HUES64 (cell line): ENCODE results near the gene MED29. TPM values are rescaled to one million over a fixed set of nuclear protein-coding genes. Genes with fewer than 3 reads are reported as not detected.

Experiments used
- H3K27ac ChIP-seq: 2 replicates; pipeline ENCODE4 v1.7.0; 2013; ENCODE audit warnings: low read depth, low read length, inconsistent platforms
- H3K27me3 ChIP-seq: 2 replicates; pipeline ENCODE4 v1.6.1; 2013; ENCODE audit warnings: mild to moderate bottlenecking, low read length; ENCODE audit not compliant: insufficient read depth
- H3K36me3 ChIP-seq: 2 replicates; pipeline ENCODE4 v1.6.1; 2013; ENCODE audit warnings: mild to moderate bottlenecking, low read length; ENCODE audit not compliant: insufficient read depth
- H3K4me1 ChIP-seq: 2 replicates; pipeline ENCODE4 v1.6.1; 2013; ENCODE audit warnings: mild to moderate bottlenecking, low read length, moderate library complexity; ENCODE audit not compliant: insufficient read depth
- H3K4me3 ChIP-seq: 2 replicates; pipeline ENCODE4 v1.5.1; 2013; ENCODE audit warnings: mild to moderate bottlenecking, low read length, moderate library complexity
- H3K9ac ChIP-seq: 2 replicates; pipeline ENCODE4 v1.6.1; 2013; ENCODE audit warnings: mild to moderate bottlenecking, low read depth, low read length
- H3K9me3 ChIP-seq: 2 replicates; pipeline ENCODE4 v1.6.1; 2013; ENCODE audit warnings: low read depth, low read length; ENCODE audit not compliant: insufficient read depth
- WGBS: fragments of 150-250, 120-280 bp; methylation state at CpG from one replicate; pipeline ENCODE4 v1.1.7; 2013; ENCODE audit warnings: missing lambda C conversion rate; 5-methylcytosine and 5-hydroxymethylcytosine counted together
- polyA plus RNA-seq, 2 experiments: library from polyadenylated mRNA; stranded (reverse); fragments of 50-300 nt; gene quantifications; one replicate each; pipeline ENCODE4 v1.2.3, GENCODE V29; 2013

Gene MED29, protein sequence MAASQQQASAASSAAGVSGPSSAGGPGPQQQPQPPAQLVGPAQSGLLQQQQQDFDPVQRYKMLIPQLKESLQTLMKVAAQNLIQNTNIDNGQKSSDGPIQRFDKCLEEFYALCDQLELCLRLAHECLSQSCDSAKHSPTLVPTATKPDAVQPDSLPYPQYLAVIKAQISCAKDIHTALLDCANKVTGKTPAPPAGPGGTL
- polyA plus RNA-seq (2013, experiment 1 of 2) = 26.0 TPM
- 27.6 TPM for polyA plus RNA-seq (2013, experiment 2 of 2)

DNA sequence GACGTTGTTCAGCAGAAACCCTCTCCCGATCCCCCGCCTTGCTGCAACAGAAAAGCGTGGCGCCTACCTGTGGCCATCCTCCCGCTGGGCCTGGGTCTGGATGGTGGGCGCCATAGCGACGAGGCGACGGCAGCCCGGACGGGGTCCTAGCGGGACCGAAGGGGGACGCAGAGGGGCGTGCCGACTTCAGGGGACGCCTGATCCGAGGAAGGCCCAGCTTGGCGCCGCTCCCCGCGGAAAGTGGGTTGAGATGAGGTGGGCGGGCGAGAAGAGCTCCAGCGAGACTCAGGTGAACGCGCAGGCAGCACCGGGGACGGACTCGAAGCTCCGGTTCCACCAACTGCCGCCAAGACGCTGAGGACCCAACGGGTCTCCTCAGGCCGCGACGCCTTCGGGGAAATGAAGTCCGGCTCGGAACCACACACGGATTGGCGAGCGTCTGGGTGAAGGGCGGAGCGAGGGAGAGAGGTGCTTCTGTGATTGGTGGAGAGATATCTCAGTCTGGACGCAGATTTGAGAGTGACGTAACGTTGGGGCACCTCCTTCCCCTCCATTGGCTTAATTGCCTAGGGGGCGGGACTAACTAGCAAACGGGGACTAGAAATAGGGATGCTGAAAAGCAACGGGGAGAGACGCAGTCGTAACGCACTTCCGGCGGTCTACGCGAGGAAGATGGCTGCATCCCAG, at the start of gene MED29, which contains the start of gene PAF1:
Gene MED29, plus strand, starts transcription at position 628 of the 687 bp plus-strand sequence. Its CDS starts 45 bp downstream, at position 673.
Gene PAF1, minus strand, starts transcription at position 356 of the 687 bp plus-strand sequence. Its CDS starts 242 bp downstream, at position 114.
- H3K9ac ChIP-seq = peak within 1 kb of the TSS; percentile 95
- H3K27me3 ChIP-seq = no peaks in the 10 kb centered on the region
- peak within 1 kb of the TSS; percentile 91 for H3K4me3 ChIP-seq
- under 1% methylated on average over 60 of the region's 60 CpGs for WGBS
- H3K4me1 ChIP-seq = peaks cover 3% of the 10 kb centered on the region; the same call in 1 of the 2 replicates
- H3K27ac ChIP-seq = peak within 1 kb of the TSS; percentile 99
- H3K36me3 ChIP-seq = peaks cover 55% of the 10 kb centered on the region
- H3K9me3 ChIP-seq = no peaks in the 10 kb centered on the region

DNA sequence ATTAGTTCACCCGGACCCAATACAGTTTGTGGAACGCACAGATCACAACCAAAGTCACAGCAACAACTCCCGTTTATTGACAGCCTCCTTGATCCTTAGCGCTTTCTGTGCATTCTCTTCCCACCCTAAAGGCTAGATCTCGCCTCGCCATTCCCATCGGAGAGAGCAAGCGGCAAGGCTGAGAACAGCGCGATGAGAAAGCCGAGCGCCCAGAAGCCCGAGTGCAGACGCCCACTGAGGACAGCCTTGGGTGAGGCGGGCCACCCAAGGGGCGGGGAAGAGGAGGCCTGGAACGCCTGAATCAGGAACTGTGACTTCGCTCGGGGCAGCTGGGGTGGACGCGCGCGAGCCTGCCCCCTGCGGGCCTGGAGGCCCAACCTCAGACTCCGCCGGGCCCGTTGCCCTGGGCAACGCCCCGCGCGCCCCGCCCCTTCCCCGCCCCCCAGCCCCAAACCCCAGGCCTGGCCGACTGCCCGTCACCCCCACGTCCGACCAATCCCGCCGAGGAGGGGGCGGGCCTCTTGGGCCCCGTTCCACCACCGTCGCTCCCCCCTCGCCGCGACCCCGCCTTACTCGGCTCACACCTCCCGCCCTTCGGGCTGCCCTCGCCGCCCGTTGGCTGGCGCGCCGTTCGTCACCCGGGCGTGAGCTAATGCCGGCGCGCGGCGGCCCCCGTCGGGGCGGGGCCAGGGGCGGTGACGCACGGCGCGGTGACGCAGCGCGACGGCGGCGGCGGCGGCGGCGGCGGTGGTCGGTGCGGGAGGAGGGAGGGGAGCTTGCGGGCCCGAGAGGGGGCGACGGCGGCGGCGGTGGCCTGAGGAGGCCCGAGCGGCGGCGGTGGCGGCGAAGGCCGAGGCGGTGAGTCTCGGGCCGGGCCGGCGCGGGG, 49.2 kb upstream of the MED29 start, which contains the start of gene SAMD4B:
Gene SAMD4B, plus strand, starts transcription at position 703 of the 886 bp plus-strand sequence. CDS start 14,473 bp downstream, outside the sequence.
- under 1% methylated on average over 104 of the region's 105 CpGs for WGBS
- H3K9me3 ChIP-seq = no peaks in the 10 kb centered on the region
- peak within 1 kb of the TSS; percentile 87 for H3K4me3 ChIP-seq
- H3K9ac ChIP-seq = peak within 1 kb of the TSS; percentile 68
- H3K4me1 ChIP-seq = peaks cover 4% of the 10 kb centered on the region; the same call in 1 of the 2 replicates
- H3K36me3 ChIP-seq = peaks cover 10% of the 10 kb centered on the region; the same call in 1 of the 2 replicates
- no peaks in the 10 kb centered on the region for H3K27me3 ChIP-seq
- H3K27ac ChIP-seq = peak within 1 kb of the TSS; percentile 39; the same call in 1 of the 2 replicates

DNA sequence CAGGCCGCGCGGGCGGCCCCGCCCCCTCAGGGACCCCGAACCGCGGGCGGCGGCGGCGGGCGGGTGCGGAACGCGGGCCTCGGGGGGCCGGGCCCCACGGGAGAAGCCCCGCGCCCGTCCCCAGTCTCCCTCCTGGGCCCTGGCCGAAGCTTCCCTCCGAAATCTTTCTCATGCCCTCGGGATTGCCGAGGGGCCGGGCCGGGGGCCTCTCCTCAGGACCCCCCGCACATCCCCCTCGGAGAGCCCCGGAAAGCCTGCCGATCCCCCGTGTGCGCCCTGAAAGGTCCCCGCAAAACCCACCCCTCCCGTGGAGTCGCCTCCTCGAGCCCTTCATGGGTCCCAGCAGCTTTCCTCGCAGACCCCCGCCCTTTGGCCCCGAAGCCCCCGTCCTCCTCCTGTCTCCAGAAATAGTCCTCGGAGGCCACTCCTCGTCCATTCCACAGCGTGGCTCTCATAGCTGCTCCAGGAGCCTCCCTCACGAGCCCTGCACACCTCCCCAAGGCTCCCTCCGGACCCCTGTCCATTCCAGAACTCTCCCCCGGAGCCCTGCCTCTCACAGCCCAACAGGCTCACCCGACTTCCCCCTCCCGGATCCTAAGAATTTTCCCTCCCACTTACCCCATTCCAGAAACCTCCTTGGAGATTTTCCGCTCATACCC, 48.4 kb upstream of the MED29 start:
- Histone ChIP-seq H3K9me3 (no peaks in the 10 kb centered on the region), H3K36me3 (peaks cover 15% of the 10 kb centered on the region; the same call in 1 of the 2 replicates), H3K4me1 (peaks cover 4% of the 10 kb centered on the region; the same call in 1 of the 2 replicates), H3K4me3 (peak overlapping the region; percentile 70), H3K27me3 (no peaks in the 10 kb centered on the region), H3K9ac (peak overlapping the region; percentile 68), H3K27ac (no peak overlapping the region; the same call in 1 of the 2 replicates)
- under 1% methylated on average over 51 of the region's 51 CpGs for WGBS

DNA sequence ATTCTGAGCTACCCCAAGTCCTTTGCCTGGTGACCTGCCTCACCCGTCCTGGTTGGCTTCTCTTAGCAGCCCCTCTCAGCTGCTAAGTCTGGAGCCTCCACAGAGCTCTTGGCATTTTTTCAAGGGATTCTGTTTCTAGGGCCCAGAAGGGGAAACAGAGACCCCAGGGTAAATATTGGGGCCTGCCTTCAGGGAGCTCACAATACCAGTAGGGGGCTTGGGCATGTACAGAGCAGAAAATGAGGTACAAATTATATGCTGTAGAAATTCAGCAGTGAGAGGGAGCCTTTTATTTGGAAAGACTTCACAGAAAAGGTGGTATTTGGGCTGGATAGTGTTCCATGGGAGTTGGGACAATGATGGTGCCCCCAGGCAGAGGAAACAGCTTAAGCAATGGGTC, 45.2 kb upstream of the MED29 start:
- H3K36me3 ChIP-seq = peaks cover 40% of the 10 kb centered on the region
- H3K4me1 ChIP-seq = peaks cover 4% of the 10 kb centered on the region; the same call in 1 of the 2 replicates
- H3K9ac ChIP-seq = no peak overlapping the region
- 89% methylated on average over 1 of the region's 1 CpG for WGBS
- H3K27me3 ChIP-seq = no peaks in the 10 kb centered on the region
- no peaks in the 10 kb centered on the region for H3K9me3 ChIP-seq
- H3K27ac ChIP-seq = no peak overlapping the region
- H3K4me3 ChIP-seq = no peak overlapping the region

DNA sequence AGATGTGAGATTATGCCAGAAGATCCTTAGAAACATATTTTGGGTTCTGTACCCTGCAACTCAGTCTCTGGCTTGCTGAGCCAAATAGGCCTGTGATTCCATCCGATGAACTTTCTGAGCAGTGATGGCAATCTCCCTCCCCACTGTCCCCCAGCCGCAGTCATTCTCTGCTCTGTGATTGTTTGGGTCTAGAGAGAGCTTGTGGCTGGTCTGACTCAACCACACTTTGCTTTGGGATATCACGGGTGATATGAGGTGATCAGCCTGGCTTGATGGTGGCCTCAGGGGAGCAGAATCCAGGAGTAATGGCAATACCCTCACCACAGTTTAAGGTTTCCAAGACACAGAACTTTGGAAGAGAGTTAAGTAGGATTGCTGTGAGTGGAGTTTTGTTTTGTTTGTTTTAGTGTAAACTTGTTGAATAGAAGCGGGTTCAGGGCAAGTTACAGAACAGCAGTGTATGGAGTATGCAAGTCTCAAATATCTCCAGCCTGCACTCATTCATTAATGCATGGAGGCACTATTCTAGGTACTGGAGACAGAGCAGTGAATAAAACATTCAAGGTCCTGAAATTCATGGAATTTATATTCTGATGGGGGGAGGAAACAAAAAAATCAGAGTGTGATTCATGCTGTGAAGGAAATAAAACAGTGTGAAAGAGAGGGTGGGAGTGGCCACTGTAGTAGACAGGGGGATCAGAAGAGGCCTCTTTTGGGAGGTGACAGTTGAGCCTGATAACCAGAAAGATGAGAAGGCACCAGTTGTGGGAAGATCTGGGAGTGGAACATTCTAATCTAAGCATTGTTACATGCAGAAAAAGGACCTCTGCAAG, 43.6 kb upstream of the MED29 start:
- H3K4me1 ChIP-seq = peaks cover 4% of the 10 kb centered on the region; the same call in 1 of the 2 replicates
- no peak overlapping the region for H3K27ac ChIP-seq
- no peaks in the 10 kb centered on the region for H3K9me3 ChIP-seq
- WGBS = 96% methylated on average over 4 of the region's 4 CpGs
- peaks cover 53% of the 10 kb centered on the region for H3K36me3 ChIP-seq
- H3K4me3 ChIP-seq = no peak overlapping the region
- no peaks in the 10 kb centered on the region for H3K27me3 ChIP-seq
- H3K9ac ChIP-seq = no peak overlapping the region

DNA sequence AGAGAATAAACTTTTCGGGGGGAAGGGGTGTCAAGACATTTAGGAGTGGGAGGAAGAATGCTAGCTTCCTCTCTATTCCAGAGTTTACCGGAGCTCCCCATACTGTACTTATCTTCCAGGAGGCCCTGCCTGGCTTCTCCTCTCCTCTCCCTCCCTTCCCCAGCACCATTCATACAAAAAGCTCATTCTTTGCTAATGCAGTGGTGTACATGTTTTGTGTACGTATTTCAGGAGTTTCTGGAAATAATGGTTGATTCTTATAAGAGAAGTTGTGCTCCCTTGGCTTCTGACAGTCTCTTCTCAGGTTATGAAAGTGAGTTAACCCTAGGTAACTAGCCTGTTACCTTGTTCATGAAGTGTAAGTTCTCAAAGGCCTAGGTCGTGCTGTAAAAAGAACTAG, 41.9 kb upstream of the MED29 start:
- H3K36me3 ChIP-seq = peaks cover 70% of the 10 kb centered on the region
- WGBS = 96% methylated on average over 4 of the region's 4 CpGs

DNA sequence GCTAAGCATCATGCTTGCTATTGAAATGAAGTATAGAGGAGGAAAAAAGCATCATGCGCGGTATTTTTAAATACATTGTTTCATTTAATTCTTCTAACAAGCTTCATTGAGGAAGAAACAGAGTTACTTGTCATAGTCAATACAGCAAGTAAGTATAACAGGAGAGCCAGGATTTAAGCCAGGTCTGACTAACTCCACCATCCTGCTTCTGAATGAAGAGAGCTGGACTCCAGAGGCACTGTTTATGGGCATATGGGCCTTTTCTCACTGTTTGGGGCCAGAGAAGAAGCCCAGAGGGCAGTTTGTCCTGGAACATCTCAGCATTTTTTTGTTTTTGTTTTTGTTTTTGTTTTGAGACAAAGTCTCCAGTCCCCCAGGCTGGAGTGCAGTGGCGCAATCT, 41.0 kb upstream of the MED29 start:
- WGBS = 100% methylated on average over 2 of the region's 3 CpGs
- Histone ChIP-seq H3K27ac (no peak overlapping the region), H3K4me1 (no peaks in the 10 kb centered on the region), H3K9ac (no peak overlapping the region), H3K4me3 (no peak overlapping the region), H3K27me3 (no peaks in the 10 kb centered on the region), H3K36me3 (peaks cover 79% of the 10 kb centered on the region), H3K9me3 (no peaks in the 10 kb centered on the region)

More for the DNA sequence above, 41.9 kb upstream of the MED29 start:
- H3K27me3 ChIP-seq = no peaks in the 10 kb centered on the region
- no peaks in the 10 kb centered on the region for H3K9me3 ChIP-seq
- H3K4me1 ChIP-seq = no peaks in the 10 kb centered on the region
- H3K27ac ChIP-seq = no peak overlapping the region
- no peak overlapping the region for H3K4me3 ChIP-seq
- H3K9ac ChIP-seq = no peak overlapping the region

DNA sequence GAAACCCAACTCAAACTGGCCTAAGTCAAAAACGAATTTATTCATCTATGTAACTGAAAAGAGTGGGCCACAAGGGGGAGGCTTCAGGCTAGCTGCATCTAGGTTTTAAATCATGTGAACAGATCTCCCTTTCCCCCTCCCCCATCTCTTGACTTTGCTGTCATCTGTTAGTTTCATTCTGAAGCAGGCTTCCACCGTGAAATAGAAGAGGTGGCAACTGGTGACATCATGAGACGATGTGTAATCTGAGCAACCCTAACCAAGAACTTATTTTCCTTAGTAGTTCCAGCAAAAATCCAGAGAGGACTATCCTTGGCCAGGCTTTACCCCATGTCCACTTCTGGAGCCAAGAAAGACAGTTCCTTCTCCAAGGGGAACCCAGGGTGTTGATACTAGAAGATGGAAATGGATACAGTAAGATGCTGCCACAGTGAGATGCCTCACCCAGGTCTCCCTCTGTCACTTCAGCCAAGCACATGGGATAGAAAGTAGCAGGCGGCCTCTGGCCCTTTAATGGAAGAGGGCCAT, 39.6 kb upstream of the MED29 start:
- Histone ChIP-seq H3K9me3 (no peaks in the 10 kb centered on the region), H3K9ac (no peak overlapping the region), H3K4me3 (no peak overlapping the region), H3K27me3 (no peaks in the 10 kb centered on the region), H3K4me1 (no peaks in the 10 kb centered on the region), H3K27ac (no peak overlapping the region), H3K36me3 (peaks cover 87% of the 10 kb centered on the region)
- 89% methylated on average over 4 of the region's 4 CpGs for WGBS

DNA sequence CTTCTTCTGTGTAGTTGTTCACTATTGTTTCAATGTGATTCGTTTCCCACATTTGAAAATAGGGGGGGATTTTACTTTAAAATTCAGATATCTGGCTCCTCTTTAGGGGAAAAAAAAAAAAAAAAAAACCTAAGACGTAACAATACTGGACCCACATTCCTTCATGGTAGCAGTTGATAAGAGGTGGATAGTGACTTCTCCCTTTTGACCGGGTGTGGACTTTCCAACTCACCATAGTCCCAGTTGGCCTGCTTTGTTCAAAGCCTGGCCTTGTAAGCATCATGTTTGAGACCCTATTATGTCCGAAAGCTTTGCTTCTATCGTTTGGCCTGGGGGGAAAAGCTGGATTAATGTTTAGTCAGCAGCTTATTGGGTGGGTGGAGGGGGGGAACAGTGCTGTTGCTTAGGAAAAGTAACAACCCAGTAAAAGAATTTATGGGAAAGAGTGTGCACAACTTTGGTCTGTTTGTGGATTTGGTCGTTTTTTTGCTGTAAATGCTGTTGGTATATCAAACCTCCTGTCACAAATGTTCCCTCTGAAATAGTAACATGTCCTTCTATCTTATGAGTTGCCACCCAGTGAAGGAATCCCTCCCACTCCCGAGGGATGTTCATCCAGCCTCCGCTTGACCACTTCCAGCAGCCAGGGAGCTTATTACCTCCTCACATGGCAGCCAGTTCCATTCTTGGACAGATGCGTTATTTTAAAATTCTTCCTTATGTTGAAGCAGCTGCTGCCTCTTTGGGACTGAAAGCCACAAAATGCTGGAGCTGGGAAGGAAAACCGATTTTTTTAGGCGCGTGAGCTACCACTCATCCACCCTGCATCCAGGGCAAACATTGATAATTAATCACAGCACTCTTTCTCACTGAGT, 38.6 kb upstream of the MED29 start:
- H3K27me3 ChIP-seq = no peaks in the 10 kb centered on the region
- peaks cover 89% of the 10 kb centered on the region for H3K36me3 ChIP-seq
- H3K9ac ChIP-seq = no peak overlapping the region
- no peaks in the 10 kb centered on the region for H3K4me1 ChIP-seq
- no peak overlapping the region for H3K4me3 ChIP-seq
- no peaks in the 10 kb centered on the region for H3K9me3 ChIP-seq
- WGBS = 88% methylated on average over 11 of the region's 12 CpGs
- H3K27ac ChIP-seq = no peak overlapping the region
